B cell (primary cell): ENCODE data around the gene GPC5.

Source experiments
- EZH2 ChIP-seq: IDR thresholded peaks from 2 replicates; pipeline ENCODE4 v1.6.1; 2012; ENCODE audit warnings: borderline replicate concordance, low read depth, mild to moderate bottlenecking, moderate library complexity, low read length; ENCODE audit not compliant: insufficient read depth, poor library complexity, severe bottlenecking
- TF ChIP-seq, protein P1 (sequence below): fragments of 200-600 bp; IDR thresholded peaks from one replicate; pipeline ENCODE4 v1.8.0; 2022; ENCODE audit warnings: antibody characterized with exemption, mild to moderate bottlenecking

DNA sequence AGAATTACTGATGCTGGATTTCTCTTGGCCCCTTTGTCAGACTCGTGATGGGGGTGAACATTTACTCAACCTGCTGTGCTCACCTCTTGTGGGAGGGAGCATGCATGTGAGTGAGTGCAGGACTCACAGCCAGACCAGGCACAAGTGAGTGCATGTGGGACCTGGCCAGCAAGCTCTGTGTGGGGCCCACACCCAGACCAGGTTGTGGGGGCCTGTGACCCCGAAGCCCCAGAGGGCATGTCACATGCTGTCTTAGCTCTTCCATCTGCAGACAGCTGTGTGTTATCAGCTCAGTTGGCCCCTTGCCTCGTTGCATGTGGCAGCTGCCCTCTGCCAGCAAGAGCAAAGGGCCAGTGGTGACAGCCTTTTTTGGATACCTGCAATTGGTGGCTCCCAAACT, 614.4 kb downstream of the GPC5 start:
- TF ChIP-seq, protein P1, sequence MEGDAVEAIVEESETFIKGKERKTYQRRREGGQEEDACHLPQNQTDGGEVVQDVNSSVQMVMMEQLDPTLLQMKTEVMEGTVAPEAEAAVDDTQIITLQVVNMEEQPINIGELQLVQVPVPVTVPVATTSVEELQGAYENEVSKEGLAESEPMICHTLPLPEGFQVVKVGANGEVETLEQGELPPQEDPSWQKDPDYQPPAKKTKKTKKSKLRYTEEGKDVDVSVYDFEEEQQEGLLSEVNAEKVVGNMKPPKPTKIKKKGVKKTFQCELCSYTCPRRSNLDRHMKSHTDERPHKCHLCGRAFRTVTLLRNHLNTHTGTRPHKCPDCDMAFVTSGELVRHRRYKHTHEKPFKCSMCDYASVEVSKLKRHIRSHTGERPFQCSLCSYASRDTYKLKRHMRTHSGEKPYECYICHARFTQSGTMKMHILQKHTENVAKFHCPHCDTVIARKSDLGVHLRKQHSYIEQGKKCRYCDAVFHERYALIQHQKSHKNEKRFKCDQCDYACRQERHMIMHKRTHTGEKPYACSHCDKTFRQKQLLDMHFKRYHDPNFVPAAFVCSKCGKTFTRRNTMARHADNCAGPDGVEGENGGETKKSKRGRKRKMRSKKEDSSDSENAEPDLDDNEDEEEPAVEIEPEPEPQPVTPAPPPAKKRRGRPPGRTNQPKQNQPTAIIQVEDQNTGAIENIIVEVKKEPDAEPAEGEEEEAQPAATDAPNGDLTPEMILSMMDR: no peak
- TF ChIP-seq EZH2: no peak
